Omental fat pad (tissue), 4 donors: Measurements from ENCODE around the gene UNC93B1. TPM values are rescaled to one million over a fixed set of nuclear protein-coding genes. Genes with fewer than 3 reads are reported as not detected.

Source experiments
- ATAC-seq: fragments of 150-250 bp; one replicate; pipeline ENCODE4 v1.9.1; 2016; ENCODE audit warnings: mild to moderate bottlenecking, moderate library complexity; ENCODE audit not compliant: low FRiP score
- DNase-seq: peaks from one replicate; pipeline ENCODE4 v3.0.0-alpha.2; 2019; ENCODE audit warnings: low spot score
- total RNA-seq, 4 donors: library from RNA; depleted of rRNA; stranded (reverse); fragments of >200 nt; gene quantifications; one replicate each; pipeline ENCODE4 v1.1.0, GENCODE V29; 2016
- TF ChIP-seq, protein P1 (sequence below), 3 donors: fragments of 450-650 bp; IDR thresholded peaks; one replicate each; pipeline ENCODE4 v1.5.1; 2016 to 2017; ENCODE audit warnings: antibody characterized with exemption in 3 of 3, mild to moderate bottlenecking in 3 of 3, moderate library complexity in 2 of 3

Gene UNC93B1
- total RNA-seq, 4 donors from 2014 or later, result 33.5 to 63.8 (median 51.4) TPM

DNA sequence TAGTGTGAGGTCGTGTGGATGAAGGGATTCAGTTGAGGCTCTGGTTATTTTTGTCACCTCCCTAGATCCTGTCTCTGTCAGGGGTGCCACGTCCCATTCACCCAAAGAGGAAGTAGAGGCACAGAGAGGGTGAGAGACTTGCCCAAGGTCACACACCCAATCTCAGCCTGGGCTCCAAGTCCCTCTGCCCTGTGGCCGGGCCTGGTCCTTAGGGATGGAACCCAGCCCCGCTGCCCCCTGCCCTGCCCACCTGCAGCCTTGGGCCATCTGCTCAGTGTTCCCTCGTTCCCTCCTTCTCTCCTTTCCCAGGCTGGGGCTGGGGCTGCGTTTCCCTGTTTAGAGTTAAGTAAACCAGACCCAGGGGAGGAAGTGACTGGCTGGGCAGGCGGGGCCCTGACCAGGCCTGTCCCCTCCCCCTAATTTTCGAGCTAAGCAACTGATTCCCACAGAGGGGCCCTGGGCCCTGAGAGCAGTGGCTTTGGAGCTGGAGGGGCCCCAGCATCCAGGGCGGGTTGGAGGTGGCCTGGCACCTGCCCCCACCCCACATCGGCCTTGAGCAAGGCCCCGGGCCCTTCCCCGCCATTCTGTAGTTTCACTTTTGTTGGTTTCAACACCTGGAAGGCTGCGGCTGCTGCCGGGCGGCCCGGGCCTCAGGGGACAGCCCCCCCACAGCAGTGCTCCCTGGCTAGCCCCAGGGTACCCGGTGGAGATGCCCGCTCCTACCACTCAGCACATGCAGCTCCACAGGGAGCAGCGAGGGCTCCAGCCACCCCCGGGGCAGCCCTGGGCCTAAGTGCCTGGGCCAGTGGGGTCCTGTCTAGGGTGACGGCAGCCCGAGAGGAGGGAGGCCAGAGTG, 36.4 kb upstream of the UNC93B1 start:
- ATAC-seq, result peak; percentile 31
- TF ChIP-seq, protein P1, sequence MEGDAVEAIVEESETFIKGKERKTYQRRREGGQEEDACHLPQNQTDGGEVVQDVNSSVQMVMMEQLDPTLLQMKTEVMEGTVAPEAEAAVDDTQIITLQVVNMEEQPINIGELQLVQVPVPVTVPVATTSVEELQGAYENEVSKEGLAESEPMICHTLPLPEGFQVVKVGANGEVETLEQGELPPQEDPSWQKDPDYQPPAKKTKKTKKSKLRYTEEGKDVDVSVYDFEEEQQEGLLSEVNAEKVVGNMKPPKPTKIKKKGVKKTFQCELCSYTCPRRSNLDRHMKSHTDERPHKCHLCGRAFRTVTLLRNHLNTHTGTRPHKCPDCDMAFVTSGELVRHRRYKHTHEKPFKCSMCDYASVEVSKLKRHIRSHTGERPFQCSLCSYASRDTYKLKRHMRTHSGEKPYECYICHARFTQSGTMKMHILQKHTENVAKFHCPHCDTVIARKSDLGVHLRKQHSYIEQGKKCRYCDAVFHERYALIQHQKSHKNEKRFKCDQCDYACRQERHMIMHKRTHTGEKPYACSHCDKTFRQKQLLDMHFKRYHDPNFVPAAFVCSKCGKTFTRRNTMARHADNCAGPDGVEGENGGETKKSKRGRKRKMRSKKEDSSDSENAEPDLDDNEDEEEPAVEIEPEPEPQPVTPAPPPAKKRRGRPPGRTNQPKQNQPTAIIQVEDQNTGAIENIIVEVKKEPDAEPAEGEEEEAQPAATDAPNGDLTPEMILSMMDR (IDR thresholded peaks at IDR 0.05), result no peak
- DNase-seq, result no peak

GRCh38 chr11:68039526-68040086, 35.7 kb upstream of the UNC93B1 start:
- TF ChIP-seq, protein P1 (IDR thresholded peaks at IDR 0.05), result no peak
- no peak for DNase-seq
- ATAC-seq, result no peak

- DNase-seq (no peak), ATAC-seq (peak; percentile 80)
- TF ChIP-seq, protein P1 (IDR thresholded peaks at IDR 0.05), result no peak
Observed at GRCh38 chr11:68038718-68039525, 35.0 kb upstream of the UNC93B1 start, which contains the start of gene TCIRG1. TCIRG1 (plus strand) TSS chr11:68039025; CDS start chr11:68041272, 2,247 bp downstream.

GRCh38 chr11:68038226-68038717, 34.4 kb upstream of the UNC93B1 start:
- no peak for DNase-seq
- no peak for ATAC-seq

DNA sequence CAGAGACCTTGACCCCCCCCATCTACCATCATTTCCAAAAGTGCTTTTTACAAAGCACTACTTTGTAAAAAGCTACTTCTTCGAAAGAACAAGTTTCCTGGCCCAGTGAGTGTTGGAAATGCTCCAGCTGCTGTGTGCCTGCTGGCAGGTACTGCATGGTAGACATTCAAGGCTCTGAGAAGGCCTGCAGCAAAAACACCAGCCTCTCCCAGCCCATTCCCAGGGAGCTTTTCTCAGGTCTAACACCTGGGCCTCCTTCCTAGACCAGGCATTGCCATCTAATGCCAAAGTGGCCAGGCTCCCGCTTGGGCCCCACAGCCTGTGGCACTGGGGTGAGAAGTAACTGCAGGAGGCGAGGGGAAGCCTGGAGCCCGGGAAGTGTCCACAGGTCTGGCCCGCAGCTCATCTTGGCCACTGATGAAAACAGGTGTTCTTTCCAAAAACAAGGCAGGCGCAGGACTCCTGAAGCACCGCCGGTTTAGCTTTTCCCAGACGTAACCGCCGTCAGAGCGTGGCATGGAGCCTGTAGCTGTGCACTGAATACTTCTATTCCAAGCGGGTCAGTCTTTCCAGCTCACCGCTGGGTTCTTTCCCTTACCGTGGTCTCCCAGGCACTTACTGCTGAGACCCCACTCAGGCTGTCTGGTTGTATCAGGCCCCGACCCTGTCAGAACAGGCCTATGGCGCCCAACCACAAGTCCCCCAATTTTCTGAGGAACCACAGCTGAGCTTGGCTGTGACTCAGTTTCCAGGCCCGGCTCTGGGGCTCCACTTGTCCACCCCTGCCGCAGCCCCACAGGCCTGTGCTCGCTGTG, 33.7 kb upstream of the UNC93B1 start:
- TF ChIP-seq, protein P1 (IDR thresholded peaks at IDR 0.05), result no peak
- no peak for DNase-seq
- ATAC-seq, result no peak

More at GRCh38 chr11:68038226-68038717, 34.4 kb upstream of the UNC93B1 start:
- TF ChIP-seq, protein P1 (IDR thresholded peaks at IDR 0.05), result no peak

DNA sequence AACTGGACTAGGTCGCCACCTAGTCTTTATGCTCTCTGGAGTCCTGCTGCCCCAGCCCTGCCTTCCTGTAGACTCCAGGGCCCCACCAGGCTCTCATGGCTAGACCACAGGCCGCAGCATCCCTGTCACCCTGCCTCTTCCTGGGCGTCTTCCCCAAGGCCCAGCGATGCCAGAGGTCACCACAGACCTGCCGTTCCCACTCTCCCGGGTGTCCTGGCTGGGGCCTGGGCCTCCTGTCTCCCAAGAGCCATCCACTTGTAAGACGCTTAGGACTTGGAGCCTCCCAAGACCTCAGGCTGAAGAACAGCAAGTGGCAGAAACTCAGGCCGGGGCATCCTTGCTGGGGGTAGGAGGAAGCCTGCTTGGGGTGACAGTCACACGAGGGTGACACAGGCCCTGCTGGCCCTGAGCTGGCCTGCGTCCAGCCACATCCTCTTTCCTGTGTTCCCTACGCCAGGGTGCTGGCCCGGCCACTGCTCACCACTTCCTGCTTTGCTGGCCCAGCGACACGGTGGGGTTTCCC, 32.9 kb upstream of the UNC93B1 start:
- TF ChIP-seq, protein P1 (IDR thresholded peaks at IDR 0.05), result no peak
- DNase-seq (no peak), ATAC-seq (no peak)
